H9 (cell line): ENCODE results near the gene TGFBI. TPM values are rescaled to one million over a fixed set of nuclear protein-coding genes. Genes with fewer than 3 reads are reported as not detected.

Experiments
- DNase-seq: peaks from one replicate; pipeline ENCODE4 v3.0.0-alpha.2; 2017
- H2AFZ ChIP-seq: one replicate; pipeline ENCODE4 v1.6.1; 2013; ENCODE audit warnings: mild to moderate bottlenecking, low read length, control low read depth, moderate library complexity
- H2AK5ac ChIP-seq: 2 replicates; pipeline ENCODE4 v1.6.1; 2013; ENCODE audit warnings: low read length, control low read depth, mixed read lengths; ENCODE audit not compliant: insufficient read length
- H2BK120ac ChIP-seq: one replicate; pipeline ENCODE4 v1.6.1; 2013; ENCODE audit warnings: low read depth, mild to moderate bottlenecking, low read length, control low read depth, inconsistent platforms; ENCODE audit not compliant: poor library complexity, severe bottlenecking
- H2BK12ac ChIP-seq: 2 replicates; pipeline ENCODE4 v1.6.1; 2013; ENCODE audit warnings: low read length, control low read depth, mixed read lengths, low read depth; ENCODE audit not compliant: insufficient read length
- H2BK15ac ChIP-seq: 2 replicates; pipeline ENCODE4 v1.6.1; 2013; ENCODE audit warnings: low read depth, low read length, control low read depth
- H2BK20ac ChIP-seq: one replicate; pipeline ENCODE4 v1.6.1; 2013; ENCODE audit warnings: low read depth, mild to moderate bottlenecking, low read length, control low read depth, inconsistent platforms; ENCODE audit not compliant: poor library complexity, severe bottlenecking
- H2BK5ac ChIP-seq: 2 replicates; pipeline ENCODE4 v1.6.1; 2013; ENCODE audit warnings: low read length, control low read depth, mixed read lengths; ENCODE audit not compliant: insufficient read length
- H3K14ac ChIP-seq: 2 replicates; pipeline ENCODE4 v1.6.1; 2013; ENCODE audit warnings: low read length, control low read depth; ENCODE audit not compliant: insufficient read depth
- H3K18ac ChIP-seq: 2 replicates; pipeline ENCODE4 v1.6.1; 2013; ENCODE audit warnings: low read depth, mild to moderate bottlenecking, mixed read lengths, low read length, control low read depth; ENCODE audit not compliant: insufficient read length
- H3K23ac ChIP-seq: 2 replicates; pipeline ENCODE4 v1.6.1; 2013; ENCODE audit warnings: low read length, control low read depth, mixed read lengths, low read depth; ENCODE audit not compliant: insufficient read length
- H3K23me2 ChIP-seq: 2 replicates; pipeline ENCODE4 v1.6.1; 2013; ENCODE audit warnings: low read depth, mild to moderate bottlenecking, mixed read lengths, low read length, control low read depth; ENCODE audit not compliant: insufficient read length, poor library complexity, severe bottlenecking
- H3K27ac ChIP-seq: 2 replicates; pipeline ENCODE4 v1.5.1; 2013; ENCODE audit warnings: low read length, control low read depth, mixed read lengths, low read depth; ENCODE audit not compliant: insufficient read length
- H3K27me3 ChIP-seq: 2 replicates; pipeline ENCODE4 v1.6.1; 2013; ENCODE audit warnings: low read length, control low read depth, inconsistent platforms; ENCODE audit not compliant: insufficient read depth
- H3K4ac ChIP-seq: 2 replicates; pipeline ENCODE4 v1.6.1; 2013; ENCODE audit warnings: low read depth, mild to moderate bottlenecking, control low read depth, inconsistent platforms, low read length, moderate library complexity
- H3K4me1 ChIP-seq: 2 replicates; pipeline ENCODE4 v1.6.1; 2013; ENCODE audit warnings: low read length, control low read depth, inconsistent platforms; ENCODE audit not compliant: insufficient read depth
- H3K4me2 ChIP-seq: 2 replicates; pipeline ENCODE4 v1.6.1; 2013; ENCODE audit warnings: low read length, control low read depth, mixed read lengths; ENCODE audit not compliant: insufficient read length, insufficient read depth
- H3K56ac ChIP-seq: 2 replicates; pipeline ENCODE4 v1.6.1; 2013; ENCODE audit warnings: low read depth, mild to moderate bottlenecking, mixed read lengths, low read length, control low read depth; ENCODE audit not compliant: insufficient read length
- H3K79me1 ChIP-seq: 2 replicates; pipeline ENCODE4 v1.6.1; 2013; ENCODE audit warnings: low read depth, mild to moderate bottlenecking, moderate library complexity, low read length, control low read depth, inconsistent platforms; ENCODE audit not compliant: insufficient read depth, poor library complexity, severe bottlenecking
- H3K79me2 ChIP-seq: 2 replicates; pipeline ENCODE4 v1.6.1; 2013; ENCODE audit warnings: low read length, control low read depth, inconsistent platforms; ENCODE audit not compliant: insufficient read depth
- H3K9ac ChIP-seq: 2 replicates; pipeline ENCODE4 v1.6.1; 2013; ENCODE audit warnings: low read length, control low read depth, mixed read lengths; ENCODE audit not compliant: insufficient read length; ENCODE audit errors: extremely low read depth
- H3K9me3 ChIP-seq: one replicate; pipeline ENCODE4 v1.6.1; 2013; ENCODE audit warnings: low read depth, low read length, inconsistent platforms; ENCODE audit not compliant: control insufficient read depth
- H3T11ph ChIP-seq: one replicate; pipeline ENCODE4 v1.6.1; 2013; ENCODE audit warnings: mild to moderate bottlenecking, low read length, control low read depth, inconsistent platforms
- H4K20me1 ChIP-seq: one replicate; pipeline ENCODE4 v1.6.1; 2013; ENCODE audit not compliant: control insufficient read depth, insufficient read length, insufficient read depth
- H4K5ac ChIP-seq: 2 replicates; pipeline ENCODE4 v1.6.1; 2013; ENCODE audit warnings: low read depth, mild to moderate bottlenecking, mixed read lengths, low read length, control low read depth; ENCODE audit not compliant: insufficient read length
- H4K8ac ChIP-seq: replicated peaks from 2 replicates; pipeline ENCODE4 v1.6.1; 2013; ENCODE audit warnings: low read length, control low read depth, mixed read lengths, low read depth; ENCODE audit not compliant: insufficient read length
- H4K91ac ChIP-seq: 2 replicates; pipeline ENCODE4 v1.6.1; 2013; ENCODE audit warnings: low read depth, mild to moderate bottlenecking, moderate library complexity, mixed read lengths, low read length, control low read depth; ENCODE audit not compliant: insufficient read length
- H3K27ac Mint-ChIP-seq, 3 experiments: 2 replicates in 2 of 3; 3 replicates in 1 of 3; pipeline ENCODE4 v1.8.0; 2020 to 2021; ENCODE audit warnings: mixed read lengths in 3 of 3, mild to moderate bottlenecking in 1 of 3, moderate library complexity in 1 of 3
- H3K27me3 Mint-ChIP-seq: 2 replicates; pipeline ENCODE4 v1.8.0; 2021; ENCODE audit warnings: low read depth, mild to moderate bottlenecking, moderate library complexity, mixed read lengths
- H3K36me3 Mint-ChIP-seq, 3 experiments: 2 replicates in 2 of 3; 3 replicates in 1 of 3; pipeline ENCODE4 v1.8.0; 2020 to 2021; ENCODE audit warnings: low read depth in 3 of 3, mixed read lengths in 3 of 3; ENCODE audit not compliant: insufficient read depth in 1 of 3
- H3K4me1 Mint-ChIP-seq, 2 experiments: 2 replicates each; pipeline ENCODE4 v1.8.0; 2020; ENCODE audit warnings: mixed read lengths in 2 of 2
- H3K4me3 Mint-ChIP-seq, 2 experiments: 2 replicates in 1 of 2; 3 replicates in 1 of 2; pipeline ENCODE4 v1.8.0; 2020 to 2021; ENCODE audit warnings: mild to moderate bottlenecking in 2 of 2, mixed read lengths in 2 of 2, moderate library complexity in 1 of 2
- H3K9me3 Mint-ChIP-seq, 2 experiments: 2 replicates in 1 of 2; 3 replicates in 1 of 2; pipeline ENCODE4 v1.8.0; 2020; ENCODE audit warnings: mild to moderate bottlenecking in 2 of 2, mixed read lengths in 2 of 2, moderate library complexity in 1 of 2
- WGBS: extraction: QIAGEN DNeasy Blood & Tissue Kit; methylation state at CpG from one replicate; pipeline ENCODE4 v1.1.7; 2013; ENCODE audit warnings: missing lambda C conversion rate, low lambda C conversion rate, mixed read lengths; ENCODE audit not compliant: insufficient read length; ENCODE audit errors: extremely low coverage; 5-methylcytosine and 5-hydroxymethylcytosine counted together
- total RNA-seq: library from RNA; stranded (reverse); gene quantifications from 2 replicates; pipeline ENCODE4 v1.2.1, GENCODE V29; 2021
- TF ChIP-seq, protein P1 (sequence below): fragments of 200-600 bp; sonication (generic); conservative IDR thresholded peaks from 3 replicates; pipeline ENCODE4 v1.8.0; 2021; ENCODE audit warnings: antibody characterized with exemption, mild to moderate bottlenecking

The TGFBI gene
- total RNA-seq, 1 experiment from 2014 or later: 4.7 TPM

DNA sequence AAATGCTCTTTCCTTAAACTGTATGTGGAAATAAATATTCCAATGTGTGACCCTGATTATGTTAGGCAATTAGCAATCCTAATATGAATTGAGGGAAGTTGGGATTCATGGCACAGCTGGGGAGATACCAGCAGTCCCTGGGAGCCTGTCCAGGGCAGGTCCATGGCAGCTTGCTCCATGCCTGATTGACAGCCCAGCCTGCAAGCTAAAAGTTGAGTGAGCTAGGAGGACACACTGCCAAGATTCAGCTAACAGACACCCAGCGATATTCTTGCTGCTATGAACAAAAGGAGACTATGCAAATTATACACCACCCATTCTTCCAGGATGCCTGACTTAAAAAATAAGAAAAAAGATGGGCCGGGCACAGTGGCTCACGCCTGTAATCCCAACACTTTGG lies 6.2 kb downstream of the TGFBI start:
- H3K4me1 Mint-ChIP-seq: peaks cover 6 to 24% of the 10 kb centered on the region in 2 experiments
- no peak overlapping the region for H2BK5ac ChIP-seq
- no peak overlapping the region for H2AK5ac ChIP-seq
- no peak overlapping the region for H3K23ac ChIP-seq
- H4K20me1 ChIP-seq: no peaks in the 10 kb centered on the region
- no peak overlapping the region for H3T11ph ChIP-seq
- no peaks in the 10 kb centered on the region for H3K9me3 ChIP-seq
- H4K91ac ChIP-seq: no peak overlapping the region
- H2BK120ac ChIP-seq: no peak overlapping the region
- H3K18ac ChIP-seq: no peak overlapping the region
- H2BK15ac ChIP-seq: no peak overlapping the region
- DNase-seq: no peak
- no peak overlapping the region for H3K14ac ChIP-seq
- no peaks in the 10 kb centered on the region for H3K79me2 ChIP-seq
- no peak overlapping the region for H4K8ac ChIP-seq
- no peak overlapping the region for H2AFZ ChIP-seq
- H3K4me1 ChIP-seq: no peaks in the 10 kb centered on the region
- H3K36me3 Mint-ChIP-seq: peaks cover 0 to 6% (median 0%) of the 10 kb centered on the region in 3 experiments; a peak in 2 of 7 replicates
- no CpG with 5 or more reads among the region's 3 CpGs for WGBS
- H3K23me2 ChIP-seq: no peaks in the 10 kb centered on the region
- peaks cover 39% of the 10 kb centered on the region for H3K27me3 Mint-ChIP-seq
- no peak overlapping the region for H3K27ac ChIP-seq
- TF ChIP-seq, protein P1, sequence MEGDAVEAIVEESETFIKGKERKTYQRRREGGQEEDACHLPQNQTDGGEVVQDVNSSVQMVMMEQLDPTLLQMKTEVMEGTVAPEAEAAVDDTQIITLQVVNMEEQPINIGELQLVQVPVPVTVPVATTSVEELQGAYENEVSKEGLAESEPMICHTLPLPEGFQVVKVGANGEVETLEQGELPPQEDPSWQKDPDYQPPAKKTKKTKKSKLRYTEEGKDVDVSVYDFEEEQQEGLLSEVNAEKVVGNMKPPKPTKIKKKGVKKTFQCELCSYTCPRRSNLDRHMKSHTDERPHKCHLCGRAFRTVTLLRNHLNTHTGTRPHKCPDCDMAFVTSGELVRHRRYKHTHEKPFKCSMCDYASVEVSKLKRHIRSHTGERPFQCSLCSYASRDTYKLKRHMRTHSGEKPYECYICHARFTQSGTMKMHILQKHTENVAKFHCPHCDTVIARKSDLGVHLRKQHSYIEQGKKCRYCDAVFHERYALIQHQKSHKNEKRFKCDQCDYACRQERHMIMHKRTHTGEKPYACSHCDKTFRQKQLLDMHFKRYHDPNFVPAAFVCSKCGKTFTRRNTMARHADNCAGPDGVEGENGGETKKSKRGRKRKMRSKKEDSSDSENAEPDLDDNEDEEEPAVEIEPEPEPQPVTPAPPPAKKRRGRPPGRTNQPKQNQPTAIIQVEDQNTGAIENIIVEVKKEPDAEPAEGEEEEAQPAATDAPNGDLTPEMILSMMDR: no peak
- no peak overlapping the region for H3K4ac ChIP-seq
- H3K79me1 ChIP-seq: no peaks in the 10 kb centered on the region
- no peak overlapping the region for H3K4me2 ChIP-seq
- H3K27ac Mint-ChIP-seq: no peak overlapping the region
- H3K4me3 Mint-ChIP-seq: no peak overlapping the region
- H3K9me3 Mint-ChIP-seq: peaks cover 2 to 6% of the 10 kb centered on the region in 2 experiments; a peak in 4 of 5 replicates
- no peak overlapping the region for H3K56ac ChIP-seq
- H3K9ac ChIP-seq: no peak overlapping the region
- no peak overlapping the region for H4K5ac ChIP-seq
- no peak overlapping the region for H2BK20ac ChIP-seq
- H3K27me3 ChIP-seq: peaks cover under 1% of the 10 kb centered on the region; the same call in 1 of the 2 replicates
- H2BK12ac ChIP-seq: no peak overlapping the region
